Activated CD4-positive, alpha-beta memory T cell treated with anti-CD3 and anti-CD28 coated beads, Interleukin-2, amount 10 ng/mL, durations not matched to agents 7 days and 5 days (primary cell): ENCODE data around the gene ACAD11. TPM values are rescaled to one million over a fixed set of nuclear protein-coding genes. Genes with fewer than 3 reads are reported as not detected.

Source experiments
- CTCF ChIA-PET: fragments of 350-600 bp; sonication (Branson Sonifier 250); formaldehyde crosslinking; loops from one replicate; lab custom pipeline; 2021; ENCODE audit warnings: antibody characterized with exemption, inconsistent platforms; lab: Charles Lee
- POLR2A ChIA-PET: fragments of 350-600 bp; sonication (Branson Sonifier 250); formaldehyde crosslinking; loops from one replicate; lab custom pipeline; 2021; ENCODE audit warnings: antibody characterized with exemption; lab: Charles Lee
- DNase-seq: peaks from one replicate; pipeline ENCODE4 v3.0.0-alpha.2; 2020
- H3K27ac Mint-ChIP-seq: one replicate; pipeline ENCODE4 v1.8.0; 2021; ENCODE audit warnings: mild to moderate bottlenecking, mixed read lengths
- H3K27me3 Mint-ChIP-seq: one replicate; pipeline ENCODE4 v1.8.0; 2021; ENCODE audit warnings: mixed read lengths
- H3K36me3 Mint-ChIP-seq: one replicate; pipeline ENCODE4 v1.8.0; 2021; ENCODE audit warnings: low read depth, mixed read lengths
- H3K4me1 Mint-ChIP-seq: one replicate; pipeline ENCODE4 v1.8.0; 2021; ENCODE audit warnings: mixed read lengths
- H3K4me3 Mint-ChIP-seq: one replicate; pipeline ENCODE4 v1.8.0; 2021; ENCODE audit warnings: mild to moderate bottlenecking, mixed read lengths
- H3K9me3 Mint-ChIP-seq: one replicate; pipeline ENCODE4 v1.8.0; 2021; ENCODE audit warnings: mixed read lengths
- total RNA-seq, 2 experiments: library from RNA; stranded (reverse); gene quantifications; one replicate each; pipeline ENCODE4 v1.2.3, GENCODE V29; 2021

ACAD11 gene
- total RNA-seq, 2 experiments from 2014 or later, result 9.0 to 13.0 TPM

DNA sequence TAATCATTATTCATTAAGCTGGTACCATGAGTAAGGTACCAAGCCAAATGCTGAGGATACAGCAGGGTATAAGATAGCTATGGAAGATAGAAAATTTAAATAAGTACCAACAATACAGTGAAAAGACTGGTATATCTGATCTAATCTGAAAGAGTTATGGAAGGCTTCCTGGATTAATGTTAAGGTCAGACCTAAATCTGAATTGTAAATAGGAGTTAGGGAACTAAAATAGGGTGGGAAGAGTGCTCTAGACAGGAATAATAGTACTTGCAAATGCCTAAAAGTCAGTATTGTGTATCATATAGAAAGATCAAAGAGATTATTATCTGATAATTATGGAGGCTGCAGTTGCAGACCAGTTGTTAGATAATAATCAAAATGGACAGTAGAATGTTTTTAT, 65.1 kb downstream of the ACAD11 start:
- Mint-ChIP-seq H3K4me3 (no peak overlapping the region), H3K9me3 (no peaks in the 10 kb centered on the region), H3K36me3 (peaks cover 19% of the 10 kb centered on the region), H3K4me1 (no peaks in the 10 kb centered on the region), H3K27ac (no peak overlapping the region), H3K27me3 (no peaks in the 10 kb centered on the region)
- DNase-seq, result no peak
- ChIA-PET POLR2A (interaction anchor here (0.7 kb wide), 1 partner anchor 26 kb away, joined by 3 read pairs; no protein-coding TSS in a partner anchor), CTCF (no interaction called here)

DNA sequence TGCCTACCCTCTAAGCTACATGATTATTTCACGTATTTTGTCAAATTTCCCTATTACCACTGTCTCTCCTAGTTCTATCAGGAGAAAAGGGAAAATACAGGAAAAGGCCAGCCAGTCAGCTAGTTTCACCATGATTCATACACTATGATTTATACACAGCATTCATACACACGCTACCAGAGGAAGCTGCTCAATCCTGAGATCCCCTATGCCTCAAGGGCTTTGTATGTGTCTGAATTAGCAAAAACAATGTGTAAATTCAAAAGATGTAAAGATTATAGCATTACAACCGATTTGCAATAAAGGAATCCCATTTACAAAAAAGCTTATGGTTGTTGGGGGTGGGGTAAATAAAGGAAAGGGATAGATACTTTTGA, 65.7 kb downstream of the ACAD11 start:
- DNase-seq, result no peak
- H3K27ac Mint-ChIP-seq, result no peak overlapping the region
- no peaks in the 10 kb centered on the region for H3K9me3 Mint-ChIP-seq
- ChIA-PET POLR2A (interaction anchor here (0.7 kb wide), 1 partner anchor 27 kb away, joined by 3 read pairs; no protein-coding TSS in a partner anchor), CTCF (no interaction called here)
- peaks cover 19% of the 10 kb centered on the region for H3K36me3 Mint-ChIP-seq
- H3K4me3 Mint-ChIP-seq, result no peak overlapping the region
- H3K4me1 Mint-ChIP-seq, result no peaks in the 10 kb centered on the region
- no peaks in the 10 kb centered on the region for H3K27me3 Mint-ChIP-seq

DNA sequence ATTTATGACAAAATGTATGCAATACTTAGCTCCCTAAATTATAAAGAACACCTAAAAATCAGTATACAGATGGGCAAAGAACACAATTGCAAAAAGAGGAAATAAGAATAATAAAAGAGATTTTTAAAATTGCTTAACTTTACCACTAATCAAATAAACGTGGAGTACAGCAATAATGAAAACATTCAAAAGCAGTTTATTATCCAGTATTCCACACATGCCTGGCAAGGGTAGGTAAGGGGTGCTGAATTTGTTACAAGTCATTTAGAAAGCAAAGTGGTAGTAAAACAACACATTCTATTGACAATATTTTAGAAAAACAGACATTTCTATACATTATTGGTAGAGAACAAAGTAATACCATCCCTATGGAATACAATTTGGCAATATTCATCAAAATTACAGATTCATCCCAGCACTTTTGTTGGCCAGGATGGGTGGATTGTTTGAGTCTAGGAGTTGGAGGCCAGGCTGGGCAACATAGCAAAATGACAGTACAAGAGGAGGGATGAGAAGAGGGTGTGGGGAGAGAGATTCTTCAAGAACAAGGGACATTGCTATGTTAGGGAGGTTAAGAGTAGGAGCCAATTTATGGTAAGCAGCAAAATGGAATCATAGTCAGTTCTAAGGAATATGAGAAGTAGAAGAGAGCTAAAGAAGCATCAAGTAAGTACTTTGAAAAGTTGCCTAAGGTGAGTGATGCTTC, 66.2 kb downstream of the ACAD11 start:
- ChIA-PET CTCF (interaction anchor here (0.6 kb wide), 1 partner anchor 143 kb away, joined by 3 read pairs; no protein-coding TSS in a partner anchor), POLR2A (interaction anchor here (0.7 kb wide), 1 partner anchor 27 kb away, joined by 3 read pairs; no protein-coding TSS in a partner anchor)
- Mint-ChIP-seq H3K36me3 (peaks cover 15% of the 10 kb centered on the region), H3K9me3 (no peaks in the 10 kb centered on the region), H3K4me1 (no peaks in the 10 kb centered on the region), H3K4me3 (no peak overlapping the region), H3K27ac (no peak overlapping the region), H3K27me3 (no peaks in the 10 kb centered on the region)
- no peak for DNase-seq

GRCh38 chr3:132592216-132592615, 67.4 kb downstream of the ACAD11 start:
- no peak overlapping the region for H3K27ac Mint-ChIP-seq
- H3K4me1 Mint-ChIP-seq, result no peaks in the 10 kb centered on the region
- POLR2A ChIA-PET, result no interaction called here
- H3K9me3 Mint-ChIP-seq, result peaks cover under 1% of the 10 kb centered on the region
- CTCF ChIA-PET, result no interaction called here
- no peaks in the 10 kb centered on the region for H3K27me3 Mint-ChIP-seq
- no peak for DNase-seq
- H3K4me3 Mint-ChIP-seq, result no peak overlapping the region
- H3K36me3 Mint-ChIP-seq, result peaks cover 12% of the 10 kb centered on the region

DNA sequence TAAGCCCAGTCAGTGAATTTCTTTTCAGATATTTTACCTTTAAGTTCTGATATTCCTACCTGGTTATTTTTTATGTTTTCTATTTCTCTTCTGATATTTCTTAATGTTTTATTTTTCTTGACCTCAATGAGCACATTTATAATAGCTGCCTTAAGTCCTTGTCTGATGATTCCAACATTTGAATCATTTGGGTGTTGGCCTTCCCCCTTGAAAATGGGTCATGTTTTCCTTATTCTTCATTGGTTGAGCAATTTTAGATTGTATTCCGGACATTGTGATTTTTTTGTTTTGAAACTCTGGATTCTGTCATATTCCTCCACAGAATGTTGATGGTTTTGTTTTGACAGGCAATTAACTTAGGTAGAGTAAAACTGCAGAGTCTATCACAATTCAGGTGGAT, 72.2 kb downstream of the ACAD11 start:
- ChIA-PET POLR2A (no interaction called here), CTCF (no interaction called here)
- no peak for DNase-seq
- H3K36me3 Mint-ChIP-seq, result peaks cover 4% of the 10 kb centered on the region
- H3K4me3 Mint-ChIP-seq, result no peak overlapping the region
- H3K9me3 Mint-ChIP-seq, result peaks cover 2% of the 10 kb centered on the region
- H3K27me3 Mint-ChIP-seq, result no peaks in the 10 kb centered on the region
- no peak overlapping the region for H3K27ac Mint-ChIP-seq
- H3K4me1 Mint-ChIP-seq, result no peaks in the 10 kb centered on the region

DNA sequence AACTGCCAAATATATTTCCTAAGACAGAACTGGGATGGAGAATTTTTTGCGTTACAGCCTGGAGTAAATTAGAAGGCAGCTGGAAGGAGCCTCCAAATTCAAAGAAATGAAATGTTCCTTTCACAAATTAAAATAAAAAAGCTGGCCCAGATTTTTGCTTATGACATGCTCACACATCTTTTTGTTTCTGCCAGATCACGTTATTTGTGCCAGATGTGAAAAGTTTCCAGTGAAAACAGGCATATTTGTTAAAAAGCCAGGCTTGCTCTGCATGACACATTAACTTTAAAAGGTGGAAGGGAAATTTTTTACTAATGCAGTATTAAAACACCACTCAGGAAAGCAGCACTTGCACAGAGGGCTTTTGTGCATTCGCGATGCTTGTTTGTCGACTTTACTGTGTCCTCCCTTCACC, 85.8 kb downstream of the ACAD11 start:
- CTCF ChIA-PET, result no interaction called here

GRCh38 chr3:132570016-132570415, 89.6 kb downstream of the ACAD11 start:
- DNase-seq, result no peak
- Mint-ChIP-seq H3K27ac (no peak overlapping the region), H3K4me1 (peaks cover 14% of the 10 kb centered on the region), H3K4me3 (no peak overlapping the region), H3K9me3 (no peaks in the 10 kb centered on the region), H3K27me3 (no peaks in the 10 kb centered on the region), H3K36me3 (peaks cover 23% of the 10 kb centered on the region)
- CTCF ChIA-PET, result no interaction called here
- POLR2A ChIA-PET, result no interaction called here

More for the DNA sequence above, 85.8 kb downstream of the ACAD11 start:
- Mint-ChIP-seq H3K27ac (no peak overlapping the region), H3K4me1 (peaks cover 10% of the 10 kb centered on the region), H3K27me3 (no peaks in the 10 kb centered on the region), H3K4me3 (no peak overlapping the region), H3K9me3 (no peaks in the 10 kb centered on the region), H3K36me3 (peaks cover 33% of the 10 kb centered on the region)
- no peak for DNase-seq
- POLR2A ChIA-PET, result interaction anchor here (0.6 kb wide), 1 partner anchor 170 kb away, joined by 3 read pairs; no protein-coding TSS in a partner anchor

DNA sequence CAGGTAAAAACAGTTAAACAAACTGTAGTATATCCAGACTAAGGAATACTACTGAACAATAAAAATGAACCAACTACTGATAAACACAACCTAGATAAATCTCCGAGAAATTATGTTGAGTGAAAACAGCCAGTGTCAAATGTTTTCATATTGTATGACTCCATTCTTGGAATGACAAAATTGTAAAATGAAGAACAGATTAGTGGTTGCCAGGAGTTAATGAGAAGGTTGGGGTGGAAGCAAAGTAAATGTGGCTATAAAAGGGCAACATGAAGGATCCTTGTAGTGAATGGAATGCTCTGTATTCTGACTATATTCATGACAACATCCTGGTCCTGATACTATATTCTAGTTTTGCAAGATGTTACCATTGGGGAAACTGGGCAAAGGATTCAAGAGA, 90.0 kb downstream of the ACAD11 start:
- no peak for DNase-seq
- ChIA-PET CTCF (no interaction called here), POLR2A (no interaction called here)
- Mint-ChIP-seq H3K36me3 (peaks cover 25% of the 10 kb centered on the region), H3K4me1 (peaks cover 14% of the 10 kb centered on the region), H3K9me3 (no peaks in the 10 kb centered on the region), H3K27ac (no peak overlapping the region), H3K27me3 (no peaks in the 10 kb centered on the region), H3K4me3 (no peak overlapping the region)

DNA sequence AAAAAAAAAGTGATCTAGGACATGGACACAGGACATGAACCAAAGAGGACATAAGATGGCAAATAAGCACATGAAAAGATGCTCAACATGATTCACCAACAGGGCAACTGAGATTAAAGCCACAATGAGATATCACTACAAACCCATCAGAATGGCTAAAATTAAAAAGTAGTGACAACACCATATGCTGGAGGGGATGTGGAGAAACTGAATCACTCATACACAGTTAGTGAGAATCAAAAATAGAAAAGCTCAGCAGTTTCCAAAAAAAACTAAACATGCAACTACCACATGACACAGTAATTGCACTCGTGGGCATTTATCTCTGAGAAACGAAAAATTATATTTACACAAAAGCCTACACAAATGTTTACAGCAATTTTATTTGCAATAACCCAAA, 90.5 kb downstream of the ACAD11 start:
- Mint-ChIP-seq H3K9me3 (no peaks in the 10 kb centered on the region), H3K4me1 (peaks cover 14% of the 10 kb centered on the region), H3K36me3 (peaks cover 25% of the 10 kb centered on the region), H3K4me3 (no peak overlapping the region), H3K27ac (no peak overlapping the region), H3K27me3 (no peaks in the 10 kb centered on the region)
- DNase-seq, result no peak
- CTCF ChIA-PET, result interaction anchor here (2.0 kb wide), 1 partner anchor 33 kb away, joined by 5 read pairs; no protein-coding TSS in a partner anchor
- POLR2A ChIA-PET, result no interaction called here

GRCh38 chr3:132568422-132568821, 91.2 kb downstream of the ACAD11 start:
- Mint-ChIP-seq H3K27ac (no peak overlapping the region), H3K4me3 (no peak overlapping the region), H3K4me1 (peaks cover 14% of the 10 kb centered on the region), H3K27me3 (no peaks in the 10 kb centered on the region), H3K9me3 (no peaks in the 10 kb centered on the region), H3K36me3 (peaks cover 25% of the 10 kb centered on the region)
- ChIA-PET CTCF (interaction anchor here (2.0 kb wide), 1 partner anchor 32 kb away, joined by 5 read pairs; no protein-coding TSS in a partner anchor), POLR2A (no interaction called here)
- DNase-seq, result no peak

DNA sequence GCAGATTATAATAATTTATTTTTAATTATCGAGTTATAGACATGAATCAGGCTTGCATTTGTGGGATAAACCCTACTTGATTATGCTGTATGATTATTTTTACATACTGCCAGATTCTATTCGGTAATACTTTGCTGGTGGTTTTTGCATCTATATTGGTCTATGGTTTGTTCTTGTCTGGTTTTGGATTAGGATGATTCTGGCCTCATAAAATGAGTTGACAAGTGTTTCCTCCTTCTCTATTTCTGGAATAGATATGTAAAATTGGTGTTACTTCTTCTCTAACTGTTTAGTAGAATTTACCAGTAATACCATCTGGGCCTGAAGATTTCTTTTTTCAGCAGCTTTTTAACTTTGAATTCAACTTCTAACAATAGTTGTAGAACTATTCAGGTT, 95.5 kb downstream of the ACAD11 start:
- ChIA-PET POLR2A (no interaction called here), CTCF (no interaction called here)
- DNase-seq, result no peak
- no peak overlapping the region for H3K4me3 Mint-ChIP-seq
- peaks cover 3% of the 10 kb centered on the region for H3K36me3 Mint-ChIP-seq
- H3K27me3 Mint-ChIP-seq, result no peaks in the 10 kb centered on the region
- H3K9me3 Mint-ChIP-seq, result no peaks in the 10 kb centered on the region
- no peak overlapping the region for H3K27ac Mint-ChIP-seq
- peaks cover 7% of the 10 kb centered on the region for H3K4me1 Mint-ChIP-seq

GRCh38 chr3:132563420-132564069, 96.1 kb downstream of the ACAD11 start:
- Mint-ChIP-seq H3K9me3 (no peaks in the 10 kb centered on the region), H3K4me1 (peaks cover 2% of the 10 kb centered on the region), H3K27me3 (no peaks in the 10 kb centered on the region), H3K27ac (no peak overlapping the region), H3K4me3 (no peak overlapping the region), H3K36me3 (peaks cover 3% of the 10 kb centered on the region)
- DNase-seq, result no peak
- ChIA-PET CTCF (no interaction called here), POLR2A (no interaction called here)

- Mint-ChIP-seq H3K9me3 (no peaks in the 10 kb centered on the region), H3K27ac (no peak overlapping the region), H3K27me3 (no peaks in the 10 kb centered on the region), H3K36me3 (peaks cover 3% of the 10 kb centered on the region), H3K4me3 (no peak overlapping the region), H3K4me1 (no peaks in the 10 kb centered on the region)
- ChIA-PET CTCF (no interaction called here), POLR2A (no interaction called here)
- DNase-seq, result no peak
These were observed 98.6 kb downstream of the ACAD11 start for GRCh38 chr3:132561003-132561402.
